Measurements from ENCODE around the gene LAMTOR5. TPM values are rescaled to one million over a fixed set of nuclear protein-coding genes. Genes with fewer than 3 reads are reported as not detected.

Gene LAMTOR5
- total and polyA plus RNA-seq, 2 of the 4 experiments (the other 2 are of a cell fraction): 159 to 369 TPM

- ATAC-seq (ENCODE audit: low read depth) (peak; percentile 84), DNase-seq (peak; percentile 63)
- Histone ChIP-seq H3K4me2 (ENCODE audit: low read depth, low read length) (no peak overlapping the region), H3K4me3 (ENCODE audit: insufficient read depth, low read depth, low read length) (no peak overlapping the region), H3K23ac (ENCODE audit: low read depth, low read length) (no peak overlapping the region), H4K5ac (ENCODE audit: low read depth, low read length) (no peak overlapping the region), H3K36me3 (ENCODE audit: control insufficient read depth, insufficient read depth, low read length) (no peaks in the 10 kb centered on the region), H2BK5ac (ENCODE audit: low read depth, low read length, poor library complexity, severe bottlenecking) (no peak overlapping the region), H3K79me1 (ENCODE audit: low read depth in 1 of 2, low read length in 2 of 2) (peaks cover 4 to 8% of the 10 kb centered on the region in 2 experiments; a peak in 3 of 4 replicates), H2AK9ac (replicated peaks; ENCODE audit: low read depth, low read length, poor library complexity) (no peak overlapping the region), H2BK20ac (ENCODE audit: low read depth, low read length) (no peak overlapping the region), H3K4me1 (ENCODE audit: control insufficient read depth, insufficient read depth, low read length) (peaks cover 2% of the 10 kb centered on the region; the same call in 1 of the 2 replicates), H3K27me3 (ENCODE audit: control insufficient read depth, insufficient read depth, low read length) (peaks cover 14% of the 10 kb centered on the region), H3K9me3 (ENCODE audit: control insufficient read depth, insufficient read depth, low read length) (no peaks in the 10 kb centered on the region), H2AK5ac (ENCODE audit: low read depth, low read length) (no peak overlapping the region), H2AFZ (replicated peaks; ENCODE audit: low read length, poor library complexity) (peak overlapping the region; percentile 37), H3K14ac (replicated peaks; ENCODE audit: low read depth, low read length) (no peak overlapping the region), H3K56ac (ENCODE audit: extremely low read depth, insufficient read depth, low read length) (no peak overlapping the region), H3K4ac (ENCODE audit: low read depth, low read length) (no peak overlapping the region), H4K91ac (ENCODE audit: insufficient read depth, low read depth, low read length) (no peak overlapping the region), H2BK120ac (ENCODE audit: low read depth, low read length) (no peak overlapping the region), H3K9me1 (ENCODE audit: insufficient read depth, low read length) (no peaks in the 10 kb centered on the region), H2BK15ac (ENCODE audit: low read depth, low read length) (no peak overlapping the region), H3K18ac (ENCODE audit: low read depth, low read length) (no peak overlapping the region), H3K27ac (ENCODE audit: insufficient read depth, low read length) (no peak overlapping the region), H3K9ac (ENCODE audit: low read depth, low read length) (no peak overlapping the region), H4K20me1 (ENCODE audit: insufficient read depth, low read length) (no peaks in the 10 kb centered on the region), H4K8ac (ENCODE audit: low read depth in 2 of 2, low read length in 2 of 2) (no peak overlapping the region)
- CTCF ChIA-PET: interaction anchor here (0.6 to 2.5 kb wide), 9 partner anchors 9 to 209 kb away, joined by 3 to 29 read pairs (median 3); partner anchors contain the start of gene RBM15
- POLR2A ChIA-PET (ENCODE audit: unreplicated experiment): no interaction called here
- BruUV-seq (replicated peaks): no TSS peak
- peak; percentile 79 for TF ChIP-seq RAD21 (IDR thresholded peaks at IDR 0.05; ENCODE audit: low read length)
- no peak for TF ChIP-seq CEBPB (IDR thresholded peaks at IDR 0.05; ENCODE audit: low read depth, low read length)
- no peak for TF ChIP-seq MAFK (IDR thresholded peaks at IDR 0.05; ENCODE audit: low read depth, low read length)
- no peak for TF ChIP-seq RCOR1 (IDR thresholded peaks at IDR 0.05; ENCODE audit: insufficient replicate concordance, low read length)
- no peak for TF ChIP-seq USF2 (IDR thresholded peaks at IDR 0.05; ENCODE audit: low read depth, low read length)
- no peak for TF ChIP-seq MXI1 (IDR thresholded peaks at IDR 0.05; ENCODE audit: borderline replicate concordance, low read depth, low read length)
- TF ChIP-seq BHLHE40 (IDR thresholded peaks at IDR 0.05; ENCODE audit: low read depth, low read length): 0 out of 2 replicates have a peak, but pooled peaks have one; percentile 40
- TF ChIP-seq MAZ (IDR thresholded peaks at IDR 0.05; ENCODE audit: borderline replicate concordance, low read depth, low read length): no peak
- TF ChIP-seq ELK1 (IDR thresholded peaks at IDR 0.05; ENCODE audit: borderline replicate concordance, low read depth, low read length): no peak
- TF ChIP-seq POLR2A (IDR thresholded peaks at IDR 0.05; ENCODE audit: low read depth, low read length): no peak
- peak; percentile 90 for TF ChIP-seq SMC3 (IDR thresholded peaks at IDR 0.05; ENCODE audit: low read depth, low read length)
- no peak for TF ChIP-seq RFX5 (IDR thresholded peaks at IDR 0.05; ENCODE audit: low read depth, low read length)
- TF ChIP-seq CHD1 (IDR thresholded peaks at IDR 0.05; ENCODE audit: low read depth, low read length): no peak
- TF ChIP-seq NFE2L2 (IDR thresholded peaks at IDR 0.05; ENCODE audit: low read depth, low read length): no peak
- no peak for TF ChIP-seq FOS (IDR thresholded peaks at IDR 0.05; ENCODE audit: low read depth, low read length)
- peak; percentile 75 for TF ChIP-seq CTCF (conservative IDR thresholded peaks at IDR 0.05; ENCODE audit: low read depth, low read length)
- dilution Hi-C loops (cut with HindIII; ENCODE audit: low sequenced_read_pairs, unreplicated experiment) (no loop called here), in situ Hi-C loops (cut with MboI; ENCODE audit: low sequenced_read_pairs) (loop anchor here (5.0 to 10.0 kb wide), 3 partner anchors 50 to 208 kb away; no protein-coding TSS in a partner anchor), intact Hi-C loops (cut with micrococcal nuclease) (loop anchor here (1.0 to 2.0 kb wide), 3 partner anchors 48 to 210 kb away; no protein-coding TSS in a partner anchor)
- WGBS, 2 experiments (ENCODE audit: extremely low coverage in 2 of 2, insufficient read length in 1 of 2): 14% methylated on average over 2 of the region's 4 CpGs; no CpG with 5 or more reads in 1 of the 2 experiments
Observed at GRCh38 chr1:110412576-110412975, 5.1 kb upstream of the LAMTOR5 start.
